ENCODE results near the gene TNS2.

The TNS2 gene

DNA sequence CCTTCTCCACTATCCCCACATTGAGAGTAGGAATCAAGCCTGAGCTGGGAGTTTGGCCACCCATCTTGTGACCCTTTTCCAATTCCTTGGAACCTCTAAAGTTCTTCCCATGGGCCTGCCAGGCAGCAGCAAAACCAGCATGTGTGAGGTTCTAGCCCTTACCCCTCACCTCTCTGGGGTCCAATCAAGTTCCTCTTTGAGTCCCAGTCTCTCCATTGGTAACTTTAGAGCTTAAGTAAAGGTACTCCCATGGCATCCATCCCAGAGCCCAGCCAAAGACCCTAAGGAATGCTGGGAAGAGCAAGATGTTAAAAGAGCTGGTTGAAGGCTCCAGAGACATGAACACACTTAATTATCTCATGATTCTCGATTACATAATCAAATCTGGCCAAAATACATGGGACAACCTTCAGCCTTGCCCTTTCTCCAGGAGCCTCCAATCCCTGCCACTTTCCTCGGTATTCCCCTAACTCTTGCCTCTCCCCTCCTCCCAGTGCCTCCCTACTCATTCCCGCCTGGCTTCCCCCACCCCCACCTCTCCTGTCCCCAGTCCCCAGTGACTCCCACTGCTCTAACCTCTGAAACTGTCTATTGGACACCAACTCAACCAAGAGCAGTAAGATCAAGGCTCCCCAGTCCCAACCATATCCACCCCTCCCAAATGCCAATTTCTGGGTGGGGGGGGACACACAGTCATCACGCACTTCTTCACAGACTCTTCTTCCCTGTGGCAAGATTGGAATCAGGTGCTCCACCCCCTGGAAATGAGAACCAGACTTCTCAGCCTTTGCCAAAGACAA is 4.8 kb upstream of the TNS2 start:
- DNase-seq (ENCODE audit: low read depth in 2 of 2), result no peak

- DNase-seq (ENCODE audit: low read depth in 2 of 2), result no peak
These were observed 4.2 kb upstream of the TNS2 start for GRCh38 chr12:53045696-53046045.

- peak; percentile 20 to 25 for DNase-seq (ENCODE audit: low read depth in 2 of 2)
These were observed 3.1 kb upstream of the TNS2 start for GRCh38 chr12:53046655-53047220.

DNA sequence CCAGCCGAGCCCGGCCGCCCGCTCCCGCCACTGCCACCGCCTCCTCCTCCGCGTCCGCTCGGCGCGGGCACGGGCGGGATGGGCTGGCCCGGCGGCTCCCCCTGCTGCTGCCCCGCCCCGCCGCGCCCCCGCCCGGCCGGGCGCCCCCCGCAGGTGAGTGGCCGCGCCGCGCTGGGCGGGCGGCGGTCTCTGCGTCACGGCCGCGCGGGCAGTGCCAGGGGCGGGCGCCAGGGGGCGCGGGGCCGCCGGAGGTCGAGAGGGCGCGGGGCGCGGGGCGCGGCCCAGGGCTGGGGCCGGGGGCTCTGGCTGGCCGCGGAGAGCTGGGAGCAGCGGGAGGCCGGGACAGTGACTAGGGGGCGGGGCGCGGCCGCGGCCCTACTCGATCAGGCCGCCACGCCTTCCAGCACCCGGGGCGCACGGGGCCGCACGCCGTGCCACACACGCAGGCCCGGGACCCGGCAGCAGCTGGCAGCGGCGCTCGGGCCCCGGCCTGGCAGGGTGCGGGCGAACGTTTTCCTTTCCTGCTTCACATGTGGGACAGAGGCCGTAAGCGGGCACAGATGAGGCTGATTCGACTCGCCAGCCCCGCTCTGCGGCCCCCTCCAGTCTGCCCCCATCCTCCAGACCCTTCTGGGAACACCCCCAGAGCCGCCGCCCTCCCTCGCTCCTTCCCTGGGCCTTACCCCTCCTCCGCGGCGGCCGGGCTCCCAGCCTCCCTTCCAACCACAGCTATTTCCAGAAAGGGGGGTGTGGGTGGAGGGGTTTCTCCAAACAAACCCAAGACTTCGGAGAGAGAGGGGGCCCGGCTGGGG is 2.4 kb upstream of the TNS2 start:
- peak; percentile 27 to 31 for DNase-seq (ENCODE audit: low read depth in 2 of 2)

GRCh38 chr12:53048033-53048779 is 1.7 kb upstream of the TNS2 start:
- no peak for DNase-seq (ENCODE audit: low read depth in 2 of 2)

- no peak for DNase-seq (ENCODE audit: low read depth in 2 of 2)
These were observed 974 bp upstream of the TNS2 start for GRCh38 chr12:53048780-53049401.

DNA sequence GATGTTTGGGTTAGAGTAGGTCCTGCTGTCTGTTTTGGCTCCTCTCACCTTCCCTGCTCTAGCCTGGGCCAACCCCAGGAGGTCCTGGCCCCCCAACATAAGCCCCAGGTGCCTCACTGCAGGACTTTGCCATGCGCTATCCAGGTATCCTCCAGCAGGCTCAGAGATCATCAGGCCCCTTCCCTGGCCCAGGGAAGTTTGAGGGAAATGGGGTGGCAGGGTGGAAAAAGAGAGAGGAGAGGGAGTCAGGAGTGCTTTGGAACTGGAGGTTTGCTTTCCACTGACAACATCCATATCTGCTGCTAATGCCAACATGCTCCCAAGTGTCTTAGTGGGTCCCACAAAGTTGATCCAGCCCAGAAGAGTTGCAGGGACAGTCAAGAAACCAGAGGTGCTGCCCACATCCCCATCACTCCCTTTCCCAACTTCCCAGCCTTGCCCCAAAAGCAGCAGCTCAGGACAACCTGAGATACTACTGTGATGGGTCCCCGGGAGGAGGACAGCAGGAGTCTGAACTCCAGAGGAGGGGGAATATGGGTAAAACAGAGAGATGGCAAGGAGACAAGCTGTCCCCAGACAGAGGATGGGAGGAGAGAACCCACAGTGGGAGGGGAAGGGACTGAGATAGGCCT is 677 bp downstream of the TNS2 start:
- no peak for DNase-seq (ENCODE audit: low read depth in 2 of 2)

DNA sequence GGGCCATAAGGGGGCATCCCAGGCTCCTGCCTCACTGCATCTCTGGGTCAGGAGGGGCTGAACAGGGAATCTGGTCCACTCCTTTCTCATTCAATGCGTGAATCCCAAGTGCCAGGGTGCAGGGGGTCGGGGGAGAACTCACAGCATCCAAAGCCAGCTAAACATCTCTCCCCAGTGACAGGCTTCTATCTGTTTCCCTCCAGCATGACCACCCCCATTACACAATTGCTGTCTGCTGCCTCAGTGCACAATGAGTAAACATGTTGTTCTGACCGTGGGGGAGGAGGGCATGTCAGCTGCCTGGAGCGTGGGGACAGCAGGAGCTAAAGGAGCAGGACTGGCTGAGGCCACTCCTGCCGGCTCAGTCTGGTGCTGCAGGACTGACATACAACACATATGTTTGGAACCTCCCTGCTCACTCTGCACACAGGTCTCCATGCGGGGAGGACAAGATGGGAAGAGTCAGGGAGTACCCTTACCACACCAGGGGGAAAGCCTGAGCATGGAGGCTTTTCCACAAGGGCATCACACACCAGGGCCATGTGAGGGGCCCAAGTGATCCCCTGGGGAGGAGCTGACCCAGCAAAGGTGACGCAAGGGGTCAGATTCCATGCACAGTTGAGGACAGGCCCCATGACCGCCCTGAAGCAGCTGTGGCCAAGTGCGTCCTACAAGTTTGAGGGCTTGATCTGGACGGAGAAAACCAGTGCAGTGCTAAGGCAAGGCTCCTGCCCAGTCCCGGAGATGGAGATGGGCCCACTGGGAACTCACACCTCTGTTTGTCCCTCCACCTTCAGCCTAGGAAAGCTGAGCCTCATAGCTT is 1.4 kb downstream of the TNS2 start:
- no peak for DNase-seq (ENCODE audit: low read depth in 2 of 2)

GRCh38 chr12:53051881-53052412 is 2.1 kb downstream of the TNS2 start:
- no peak for DNase-seq (ENCODE audit: low read depth in 2 of 2)

GRCh38 chr12:53052419-53053217 is 2.8 kb downstream of the TNS2 start:
- DNase-seq (ENCODE audit: low read depth in 2 of 2), result no peak

DNA sequence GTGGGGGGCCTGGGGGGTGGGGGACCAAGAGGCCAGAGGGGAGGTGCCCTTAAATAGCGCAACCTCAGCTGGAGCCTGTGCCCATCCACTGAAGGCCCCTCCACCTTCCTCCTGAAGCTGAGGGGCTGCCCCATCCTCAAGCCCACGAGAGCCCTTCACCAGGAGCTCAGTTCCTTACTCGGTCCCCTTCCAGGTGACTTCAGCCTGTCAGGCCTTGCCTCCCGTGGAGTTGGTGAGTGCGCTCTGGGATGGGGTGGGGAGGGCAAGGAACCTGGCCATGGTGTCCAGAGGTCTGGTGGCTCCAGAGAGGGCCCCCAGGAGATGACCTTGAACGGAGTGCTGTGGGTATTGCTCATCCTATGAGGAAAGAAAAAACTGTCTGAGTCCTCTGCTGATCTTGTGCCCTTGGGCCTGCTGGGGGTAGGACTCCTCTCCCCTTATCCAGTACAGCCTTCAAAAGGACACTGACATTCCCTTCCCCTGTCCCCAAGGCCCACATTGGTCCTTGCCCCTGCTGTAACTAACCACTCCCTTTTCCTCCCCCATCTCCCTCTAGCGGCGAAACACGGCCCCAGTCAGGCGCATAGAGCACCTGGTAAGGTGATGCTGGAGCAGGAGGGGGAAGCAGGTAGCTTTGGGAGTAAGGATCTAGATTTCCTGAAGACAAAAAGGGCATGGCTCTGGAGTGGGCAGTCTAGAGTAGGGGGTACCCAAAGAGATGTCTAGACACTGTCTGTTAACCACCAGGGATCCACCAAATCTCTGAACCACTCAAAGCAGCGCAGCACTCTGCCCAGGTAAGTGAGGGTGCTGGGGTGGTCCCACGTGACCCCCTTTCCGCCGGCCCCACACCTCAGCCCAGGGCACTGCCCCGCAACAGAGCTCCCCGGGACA is 3.6 kb downstream of the TNS2 start:
- peak in 1 of 2 donors; percentile 31 for DNase-seq (ENCODE audit: low read depth in 2 of 2)

DNA sequence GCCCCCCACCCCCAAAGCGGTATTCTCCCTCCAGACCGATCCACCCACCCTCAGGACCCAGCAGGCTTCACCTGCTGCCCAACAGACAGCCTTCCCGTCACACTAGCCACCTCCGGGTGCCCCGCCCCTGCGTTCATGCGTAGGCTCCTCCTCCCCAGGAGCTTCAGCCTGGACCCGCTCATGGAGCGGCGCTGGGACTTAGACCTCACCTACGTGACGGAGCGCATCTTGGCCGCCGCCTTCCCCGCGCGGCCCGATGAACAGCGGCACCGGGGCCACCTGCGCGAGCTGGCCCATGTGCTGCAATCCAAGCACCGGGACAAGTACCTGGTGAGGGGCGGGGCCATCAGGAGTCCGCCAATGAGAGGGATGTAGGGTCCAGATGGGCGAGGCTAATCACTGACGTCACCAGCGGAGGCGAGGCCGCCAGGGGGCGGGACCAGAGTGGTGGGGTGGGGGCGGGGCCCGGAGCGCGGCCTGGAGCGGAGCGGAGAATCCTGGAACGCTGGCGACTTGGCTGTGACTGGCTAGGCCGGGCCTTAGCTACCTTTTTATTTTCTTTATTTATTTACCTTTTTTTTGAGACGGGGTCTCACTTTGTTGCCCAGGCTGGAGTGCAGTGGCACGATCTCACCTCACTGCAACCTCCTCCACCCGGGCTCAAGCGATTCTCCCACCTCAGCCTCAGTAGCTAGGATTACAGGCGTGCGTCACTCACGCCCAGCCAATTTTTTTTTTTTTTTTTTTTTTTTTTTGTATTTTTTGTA is 4.4 kb downstream of the TNS2 start:
- peak; percentile 82 to 89 for DNase-seq (ENCODE audit: low read depth in 2 of 2)

DNA sequence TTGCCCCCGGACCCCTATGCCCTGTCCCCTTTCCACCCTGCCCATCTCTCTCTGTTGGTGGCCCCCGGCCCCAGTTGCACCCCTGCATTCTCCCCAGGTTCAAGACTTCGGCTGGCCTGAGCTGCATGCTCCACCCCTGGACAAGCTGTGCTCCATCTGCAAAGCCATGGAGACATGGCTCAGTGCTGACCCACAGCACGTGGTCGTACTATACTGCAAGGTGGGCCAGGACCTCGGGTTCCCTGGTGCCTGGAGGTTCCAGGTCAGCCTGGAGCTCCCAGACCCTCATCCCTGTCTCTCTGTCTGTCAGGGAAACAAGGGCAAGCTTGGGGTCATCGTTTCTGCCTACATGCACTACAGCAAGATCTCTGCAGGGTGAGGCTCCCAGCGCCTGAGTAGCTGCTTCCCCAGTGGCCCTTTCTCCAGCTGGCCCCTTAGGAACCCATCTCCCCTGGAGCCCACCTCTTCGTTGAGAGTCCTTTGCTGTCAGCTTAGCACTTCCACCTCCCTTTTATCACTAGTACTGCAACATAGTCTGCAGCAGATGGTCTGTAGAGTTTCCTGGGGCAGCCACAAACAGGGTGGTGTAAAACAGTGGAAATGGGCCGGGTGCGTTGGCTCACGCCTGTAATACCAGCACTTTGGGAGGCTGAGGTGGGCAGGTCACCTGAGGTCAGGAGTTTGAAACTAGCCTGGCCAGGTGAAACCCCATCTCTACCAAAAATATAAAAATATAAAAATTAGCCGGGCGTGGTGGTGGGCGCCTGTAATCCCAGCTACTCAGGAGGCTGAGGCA is 5.8 kb downstream of the TNS2 start:
- DNase-seq (ENCODE audit: low read depth in 2 of 2), result no peak

- DNase-seq (ENCODE audit: low read depth in 2 of 2), result no peak
These were observed 6.4 kb downstream of the TNS2 start for GRCh38 chr12:53056296-53056695.

DNA sequence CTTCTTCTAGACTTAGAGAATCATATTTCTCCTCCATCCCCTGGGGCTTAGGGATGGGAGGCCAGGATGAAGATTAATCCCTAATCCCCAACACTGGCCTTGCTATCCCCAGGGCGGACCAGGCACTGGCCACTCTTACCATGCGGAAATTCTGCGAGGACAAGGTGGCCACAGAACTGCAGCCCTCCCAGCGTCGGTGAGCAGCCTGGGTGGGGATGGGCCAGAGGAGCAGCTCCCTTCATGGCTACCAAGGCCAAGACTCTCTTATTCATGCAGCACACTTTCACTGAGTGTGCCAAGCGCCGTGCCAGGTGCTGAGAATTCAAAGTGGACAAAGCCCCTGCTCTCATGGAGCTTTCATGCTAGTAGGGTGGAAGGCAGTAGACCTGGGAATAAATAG is 7.0 kb downstream of the TNS2 start:
- DNase-seq (ENCODE audit: low read depth in 2 of 2), result no peak

- DNase-seq (ENCODE audit: low read depth in 2 of 2), result no peak
These were observed 8.1 kb downstream of the TNS2 start for GRCh38 chr12:53057816-53058500.

All from activated CD8-positive, alpha-beta memory T cell treated with anti-CD3 and anti-CD28 coated beads for 4 hours (primary cell).